ENCODE results near the gene HDLBP. TPM values are rescaled to one million over a fixed set of nuclear protein-coding genes. Genes with fewer than 3 reads are reported as not detected.
"Not testable (repeated sequence)": the region's sequence is repeated elsewhere in the genome, so short reads cannot be mapped to it uniquely, and the experiment has no call there.

HDLBP gene
- total RNA-seq, 1 donor from 2014 or later = 320 TPM

GRCh38 chr2:241329669-241330615 lies 14.5 kb upstream of the HDLBP start:
- ATAC-seq = peak; percentile 71

DNA sequence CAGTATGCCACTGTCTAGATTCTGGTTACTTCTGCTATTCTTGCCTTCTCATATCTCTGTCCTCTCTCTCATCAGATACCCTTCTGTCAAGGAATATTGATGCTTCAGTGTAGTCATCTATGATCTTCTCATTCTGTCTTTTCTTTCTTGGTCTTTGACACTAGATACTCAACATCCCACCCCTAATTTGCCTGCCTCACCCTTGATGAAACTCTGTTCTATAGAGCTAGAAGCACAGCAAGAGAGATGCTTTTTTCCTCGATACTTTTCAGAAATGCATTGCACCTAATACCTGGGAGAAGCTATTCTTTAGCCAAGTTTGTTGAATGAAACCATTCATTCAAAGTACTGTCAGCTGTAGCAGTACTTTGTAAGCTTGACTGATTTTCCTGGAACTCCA lies 9.8 kb upstream of the HDLBP start:
- no peak for ATAC-seq

DNA sequence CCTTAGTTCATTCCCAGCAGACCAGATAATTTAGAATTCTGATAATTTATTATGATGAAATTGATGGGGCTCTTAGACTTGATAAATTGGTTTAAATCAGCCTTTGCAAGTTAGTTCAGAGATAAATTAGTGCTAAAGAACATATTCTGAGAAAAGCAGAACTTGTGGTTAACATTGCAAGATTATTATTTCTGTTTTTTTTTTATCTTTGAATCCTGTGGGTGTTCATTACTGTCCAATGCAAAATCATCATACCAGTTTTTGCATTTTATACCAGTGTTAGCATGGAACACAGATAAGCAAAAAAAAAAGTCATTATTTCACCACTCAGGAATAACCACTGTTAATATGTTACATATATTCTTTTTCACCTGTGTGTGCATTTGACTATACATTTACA lies 9.3 kb upstream of the HDLBP start:
- ATAC-seq = no peak

DNA sequence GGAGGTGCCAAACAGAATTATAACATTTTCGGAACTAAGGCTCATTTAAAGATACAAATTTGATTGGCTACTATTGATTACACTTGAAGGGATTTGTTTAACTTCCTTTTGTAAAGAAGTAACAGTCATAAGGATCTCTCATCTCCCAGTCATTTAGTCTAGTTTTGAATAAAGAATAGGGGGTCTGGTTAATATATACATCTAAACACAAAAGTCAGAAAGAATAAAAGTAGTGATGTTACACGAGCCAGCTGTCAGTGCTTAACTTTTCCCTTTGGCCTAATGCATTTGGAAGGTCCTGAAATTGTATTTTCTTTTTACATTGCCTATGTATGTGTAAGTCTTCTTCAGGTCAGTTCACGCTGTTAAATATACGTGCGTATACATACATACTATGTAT lies 8.3 kb upstream of the HDLBP start:
- ATAC-seq = no peak

DNA sequence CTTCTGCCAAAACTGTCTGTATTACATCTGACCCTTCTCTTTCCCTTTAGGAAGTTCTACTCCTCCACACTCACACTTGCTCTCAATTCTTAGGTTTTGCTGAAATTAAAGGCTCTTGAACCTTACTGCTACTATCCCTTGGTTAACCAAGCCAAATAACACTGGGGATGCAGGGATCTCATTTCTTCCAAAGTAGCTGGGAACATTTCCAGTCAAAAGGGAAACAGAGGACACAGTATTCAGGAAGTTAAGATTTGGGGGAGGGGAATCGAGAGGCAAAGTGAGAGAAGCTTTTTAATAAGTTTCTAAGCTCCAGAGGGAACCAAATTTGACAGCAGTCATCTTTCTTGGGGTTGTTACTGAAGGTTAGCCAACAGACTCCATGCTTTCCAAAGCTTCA lies 6.4 kb upstream of the HDLBP start:
- no peak for ATAC-seq

DNA sequence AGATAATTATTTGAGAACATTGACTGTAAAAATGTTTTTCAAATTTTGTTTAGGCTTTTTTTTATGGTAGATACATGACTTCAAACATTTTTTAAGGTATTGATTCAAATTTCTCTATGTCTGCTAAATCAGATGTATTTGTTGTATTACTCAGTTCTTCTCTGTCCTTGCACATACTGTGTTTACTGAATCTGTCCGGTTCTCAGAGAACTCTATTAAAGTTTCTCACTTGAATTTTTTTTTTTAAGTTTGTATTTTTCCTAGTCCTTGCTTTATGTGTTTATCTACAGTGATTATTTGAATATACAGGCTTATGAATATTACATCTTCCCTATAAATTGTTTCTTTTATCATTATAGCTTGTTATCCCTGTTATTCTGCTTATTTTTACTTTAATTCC lies 5.6 kb upstream of the HDLBP start:
- ATAC-seq = no peak

- ATAC-seq = no peak
These were observed 4.9 kb upstream of the HDLBP start for GRCh38 chr2:241320394-241320793.

DNA sequence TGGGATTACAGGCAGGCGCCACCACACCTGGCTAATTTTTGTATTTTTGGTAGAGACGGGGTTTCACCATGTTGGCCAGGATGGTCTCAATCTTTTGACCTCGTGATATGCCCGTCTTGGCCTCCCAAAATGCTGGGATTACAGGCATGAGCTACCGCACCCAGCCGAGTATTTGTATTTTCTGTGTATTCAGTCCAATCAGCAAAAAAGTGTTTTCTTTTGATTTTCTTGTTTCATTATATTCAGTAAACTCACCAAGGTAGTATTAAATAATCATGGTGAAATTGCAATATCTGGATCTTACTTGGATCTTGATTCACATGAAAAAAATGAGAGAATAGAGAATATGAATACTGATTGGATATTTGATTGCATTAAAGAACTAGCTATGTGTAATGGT lies 3.4 kb upstream of the HDLBP start:
- ATAC-seq = not testable (repeated sequence)

DNA sequence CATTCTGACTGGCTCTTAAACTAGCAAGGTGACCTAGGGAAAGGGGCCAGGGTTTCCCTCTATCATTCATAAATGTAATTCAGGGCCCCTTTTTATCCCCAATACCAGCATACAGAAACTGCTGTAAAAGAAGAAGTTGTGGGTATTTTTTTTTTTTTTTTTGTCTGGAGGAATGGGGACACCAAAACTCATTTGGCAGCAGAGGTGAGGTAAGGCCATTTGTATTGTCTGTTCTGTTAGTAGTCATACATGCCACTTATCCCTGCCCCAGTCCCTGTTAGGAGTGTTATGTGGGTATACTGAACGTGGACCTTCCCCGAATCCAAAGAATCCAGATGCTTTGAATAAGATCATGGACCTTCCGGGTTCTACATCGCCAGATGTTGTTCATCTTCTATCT lies 1.9 kb upstream of the HDLBP start:
- no peak for ATAC-seq

GRCh38 chr2:241316825-241317224 lies 1.4 kb upstream of the HDLBP start:
- no peak for ATAC-seq

DNA sequence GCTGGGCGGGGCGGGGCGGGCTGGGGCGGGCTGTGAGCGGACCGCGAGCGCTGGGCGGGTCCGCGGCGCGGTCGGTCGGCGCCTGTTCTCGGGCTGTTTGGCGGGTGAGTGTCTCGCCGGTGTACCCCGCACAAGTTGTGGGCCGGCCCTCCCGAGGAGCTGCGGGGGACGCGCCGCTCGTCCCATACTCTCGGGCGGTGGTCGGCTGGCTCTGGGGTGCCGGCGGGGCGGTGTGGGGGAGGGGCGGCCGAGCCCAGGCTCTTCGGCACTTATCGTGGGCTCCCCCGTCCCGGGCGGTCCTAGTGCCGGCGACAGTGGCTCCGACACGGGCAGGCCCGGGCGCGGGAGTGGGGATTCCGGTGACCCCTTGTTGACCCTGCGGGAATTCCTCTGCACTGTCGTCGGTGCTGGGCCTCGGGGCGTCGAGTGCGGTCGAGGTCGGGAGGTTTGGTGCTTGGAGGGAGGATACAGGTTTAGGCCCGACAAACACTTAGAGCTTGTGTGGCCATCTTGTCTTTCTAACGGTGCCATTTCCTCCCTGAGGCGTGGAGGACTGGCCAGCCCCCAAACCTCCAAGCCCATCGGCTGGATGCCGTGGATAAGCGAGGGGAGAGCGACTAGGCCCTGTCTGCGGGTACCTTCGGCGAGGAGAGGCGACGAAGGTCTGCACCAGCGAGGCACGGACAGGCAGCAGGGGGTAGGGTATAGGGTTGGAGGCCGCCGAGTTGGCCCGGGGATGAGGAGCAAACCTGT lies 583 bp upstream of the HDLBP start, which contains the start of gene SEPTIN2:
TSS of gene SEPTIN2 (plus strand) at position 47 of the 753 bp plus-strand sequence. CDS start 8,308 bp downstream, outside the sequence.
- ATAC-seq = peak; percentile 59

DNA sequence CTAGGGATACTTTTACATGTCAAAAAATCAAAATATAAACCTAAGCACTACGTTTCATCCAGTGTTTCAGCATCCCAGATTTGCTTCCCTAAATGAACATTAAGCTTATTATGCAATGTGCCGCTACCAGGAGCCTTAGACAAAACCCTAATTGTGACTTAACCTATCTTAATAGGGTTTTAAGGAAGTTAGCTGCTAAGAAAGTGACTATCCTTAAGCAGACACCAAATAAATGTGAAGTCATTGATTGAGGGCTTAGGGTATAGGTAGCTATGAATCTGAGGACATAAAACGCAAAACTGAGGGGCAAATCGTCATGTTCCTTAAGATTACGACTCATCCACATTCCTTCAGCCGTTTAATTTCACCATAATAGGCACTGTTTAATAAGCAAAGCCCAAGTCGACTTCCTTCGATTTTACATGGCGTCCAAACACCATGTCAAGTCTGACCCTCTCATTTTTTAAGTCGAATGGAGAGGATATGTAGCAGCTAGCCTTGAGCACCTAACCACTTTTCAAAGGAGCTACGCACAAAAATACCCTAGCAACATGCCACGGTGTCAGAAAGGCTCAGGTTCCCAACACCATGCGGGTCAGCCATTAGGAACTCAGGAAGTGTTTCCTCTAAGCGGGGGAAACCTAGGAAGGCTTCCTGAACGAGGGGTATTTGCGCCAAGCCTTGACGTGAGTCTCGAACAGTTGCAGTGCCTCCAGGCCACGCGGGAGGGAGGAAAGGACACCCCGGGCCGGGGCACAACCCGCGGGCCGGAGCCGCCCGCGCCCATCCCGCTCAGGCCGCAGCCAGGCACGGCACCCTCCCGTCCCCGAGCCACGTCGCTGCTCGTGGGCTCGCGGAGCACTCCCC lies 1.0 kb downstream of the HDLBP start:
- ATAC-seq = no peak

GRCh38 chr2:241313543-241314095 lies 1.9 kb downstream of the HDLBP start:
- no peak for ATAC-seq

- no peak for ATAC-seq
These were observed 3.4 kb downstream of the HDLBP start for GRCh38 chr2:241312082-241312481.

DNA sequence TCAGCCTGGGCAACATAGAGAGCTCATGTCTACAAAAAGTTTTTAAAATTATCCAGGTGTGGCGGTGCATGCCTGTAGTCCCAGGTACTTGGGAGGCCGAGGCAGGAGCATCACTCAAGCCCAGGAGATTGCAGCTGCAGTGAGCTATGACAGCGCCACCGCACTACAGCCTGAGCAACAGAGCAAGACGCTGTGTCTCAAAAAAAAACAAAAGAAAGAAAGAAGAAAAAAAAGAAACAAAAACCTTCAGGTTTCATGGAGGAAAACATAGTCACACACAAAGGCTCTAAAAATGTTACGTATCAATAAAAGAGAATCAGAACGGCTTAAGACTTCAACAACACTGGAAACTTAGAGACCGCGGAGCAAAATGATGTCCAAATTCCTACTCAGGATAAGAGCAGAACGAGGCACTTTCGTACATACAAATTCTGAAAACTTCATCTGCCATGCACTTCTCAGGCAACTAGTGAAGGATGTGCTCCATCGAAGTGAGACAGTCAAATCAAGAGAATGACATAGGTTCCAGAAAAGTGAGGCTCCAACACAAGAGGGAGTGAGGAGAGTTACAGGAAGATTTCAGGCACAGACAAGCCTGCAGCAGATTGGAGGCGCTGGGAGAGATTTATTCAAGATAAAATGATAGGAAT lies 4.4 kb downstream of the HDLBP start:
- no peak for ATAC-seq

- ATAC-seq = peak; percentile 28
These were observed 5.8 kb downstream of the HDLBP start for GRCh38 chr2:241309684-241310117.

DNA sequence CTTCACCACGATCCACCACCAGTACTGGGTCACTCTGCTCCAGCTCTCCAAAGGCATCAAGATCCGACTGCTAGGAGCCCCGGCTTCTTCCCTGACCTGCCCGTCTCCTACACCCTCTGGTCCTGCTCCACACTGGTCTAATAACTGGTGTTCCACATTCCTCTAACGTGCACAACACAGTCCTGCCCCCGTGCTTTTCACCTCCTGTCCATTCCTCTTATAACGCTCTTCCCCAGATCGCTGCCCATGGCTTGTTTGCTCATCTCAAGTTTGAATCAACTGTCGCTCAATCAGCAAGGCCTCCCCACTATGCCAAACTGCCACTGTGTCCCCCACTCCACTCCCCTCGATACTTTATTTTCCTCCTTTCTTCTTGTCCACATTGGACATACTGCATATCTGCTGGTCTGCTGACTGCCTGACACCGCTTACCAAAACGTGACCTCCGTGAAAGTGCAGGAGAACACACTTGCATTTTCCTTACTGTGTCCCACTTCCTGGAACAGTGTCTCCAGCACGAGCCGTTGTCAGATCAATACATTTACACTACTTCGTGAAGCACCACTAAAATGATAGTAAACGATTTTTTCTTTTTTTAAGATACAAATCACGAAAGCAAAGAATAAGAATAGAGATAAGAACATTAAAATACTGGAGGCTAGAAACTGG lies 6.5 kb downstream of the HDLBP start:
- ATAC-seq = no peak

DNA sequence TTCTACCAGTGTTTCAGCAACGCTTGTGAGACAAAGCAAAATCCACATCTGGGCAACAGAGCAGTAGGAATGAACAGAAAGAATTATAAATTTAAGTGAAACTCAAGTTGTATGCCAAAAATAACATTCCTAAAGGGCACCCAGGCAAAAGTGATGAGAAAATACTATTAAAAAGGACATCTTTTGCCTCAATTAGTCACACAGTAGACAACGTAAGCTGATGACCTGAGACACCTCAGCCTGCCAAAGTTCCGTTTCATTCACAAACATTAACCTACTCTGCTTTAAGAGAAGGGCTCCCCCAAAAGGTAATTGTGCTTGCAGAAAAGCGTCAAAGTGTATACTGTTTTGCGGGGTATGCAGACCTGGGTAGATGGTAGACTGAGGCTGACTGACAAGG lies 7.2 kb downstream of the HDLBP start:
- no peak for ATAC-seq

DNA sequence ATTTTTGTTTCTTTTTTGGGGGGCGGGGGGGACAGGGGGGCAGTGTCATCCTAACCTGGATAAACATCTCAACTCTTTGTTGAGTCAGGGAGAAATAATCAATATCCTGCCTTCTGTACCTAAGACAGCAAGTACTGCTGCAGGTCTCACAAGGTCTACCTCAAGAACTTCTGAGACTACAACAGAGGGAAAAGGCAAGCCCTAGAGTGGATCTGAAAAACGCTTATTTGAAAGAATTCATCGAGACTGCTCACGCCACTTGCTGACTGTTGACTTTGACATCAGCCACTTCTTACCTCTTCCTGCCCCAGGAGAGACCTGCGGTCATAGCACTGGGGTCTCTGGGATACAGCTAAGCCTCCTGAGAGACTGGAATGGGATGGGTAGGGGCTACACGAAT lies 8.4 kb downstream of the HDLBP start:
- ATAC-seq = no peak

DNA sequence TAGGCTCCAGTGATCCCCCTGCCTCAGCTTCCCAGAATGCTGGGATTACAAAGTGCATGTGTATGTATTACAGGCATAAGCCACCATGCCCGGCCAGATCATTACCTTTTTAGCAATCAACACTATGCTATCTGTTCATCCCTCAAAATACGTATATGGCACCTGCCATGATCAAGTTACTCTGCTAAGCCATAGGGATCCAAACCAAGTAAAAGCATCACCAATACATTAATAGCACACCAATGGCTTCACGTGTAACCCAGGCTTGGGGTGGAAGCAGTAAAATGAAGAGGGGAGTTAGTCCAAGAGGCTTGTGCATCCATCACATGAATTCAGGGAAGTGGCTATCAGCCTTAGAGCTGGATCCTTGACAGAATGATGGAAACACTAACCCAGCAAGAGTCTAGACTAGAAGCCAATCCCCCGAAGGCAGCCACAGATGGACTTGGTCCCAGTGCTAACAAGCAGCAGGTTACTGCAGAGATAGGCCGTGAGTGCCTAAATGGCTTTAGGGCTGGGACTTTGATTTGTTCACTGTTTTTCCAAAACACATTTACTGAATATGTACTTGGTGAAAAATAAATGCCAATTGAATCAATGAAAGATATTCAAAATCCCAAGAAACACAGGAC lies 11.3 kb downstream of the HDLBP start:
- ATAC-seq = no peak
